CD8-positive, alpha-beta memory T cell (primary cell): Measurements from ENCODE around the gene PIK3R6. TPM values are rescaled to one million over a fixed set of nuclear protein-coding genes. Genes with fewer than 3 reads are reported as not detected.
A peak's percentile ranks its signal among the peaks of the same experiment; 100 is the strongest.
"Not testable (repeated sequence)": the region's sequence is repeated elsewhere in the genome, so short reads cannot be mapped to it uniquely, and the experiment has no call there.

Experiments
- CTCF ChIA-PET: fragments of 350-600 bp; sonication (Branson Sonifier 250); formaldehyde crosslinking; loops from one replicate; lab custom pipeline; 2021; ENCODE audit warnings: antibody characterized with exemption; lab: Charles Lee
- POLR2A ChIA-PET: fragments of 350-600 bp; sonication (Branson Sonifier 250); formaldehyde crosslinking; loops from one replicate; lab custom pipeline; 2021; ENCODE audit warnings: antibody characterized with exemption; lab: Charles Lee
- DNase-seq, 5 donors: peaks; one replicate each; pipeline versions ENCODE4 v3.0.0 to v3.0.0-alpha.2; 2020 to 2022; ENCODE audit warnings: mixed read lengths in 1 of 5
- H3K27ac ChIP-seq: one replicate; pipeline ENCODE4 v1.7.0; 2013; ENCODE audit warnings: low read depth, mild to moderate bottlenecking, low read length, moderate library complexity
- H3K27me3 ChIP-seq: 2 replicates; pipeline ENCODE4 v1.7.0; 2013; ENCODE audit warnings: low read length, mild to moderate bottlenecking; ENCODE audit not compliant: insufficient read depth, poor library complexity, severe bottlenecking
- H3K36me3 ChIP-seq: 2 replicates; pipeline ENCODE4 v1.7.0; 2013; ENCODE audit warnings: mild to moderate bottlenecking, low read length, moderate library complexity; ENCODE audit not compliant: insufficient read depth
- H3K4me1 ChIP-seq: 2 replicates; pipeline ENCODE4 v1.7.0; 2013; ENCODE audit warnings: mild to moderate bottlenecking, low read length, moderate library complexity; ENCODE audit not compliant: insufficient read depth
- H3K4me3 ChIP-seq: 2 replicates; pipeline ENCODE4 v1.7.0; 2013; ENCODE audit warnings: mild to moderate bottlenecking, low read length
- H3K9me3 ChIP-seq: 2 replicates; pipeline ENCODE4 v1.7.0; 2013; ENCODE audit warnings: mild to moderate bottlenecking, low read length
- H3K27ac Mint-ChIP-seq, 8 donors: one replicate each; pipeline ENCODE4 v1.8.0; 2020 to 2021; ENCODE audit warnings: mixed read lengths in 8 of 8, mild to moderate bottlenecking in 6 of 8, inconsistent platforms in 3 of 8, moderate library complexity in 3 of 8
- H3K27me3 Mint-ChIP-seq, 2 donors: one replicate each; pipeline ENCODE4 v1.8.0; 2020 to 2021; ENCODE audit warnings: mixed read lengths in 2 of 2, mild to moderate bottlenecking in 1 of 2, moderate library complexity in 1 of 2
- H3K36me3 Mint-ChIP-seq, 3 donors: one replicate each; pipeline ENCODE4 v1.8.0; 2020 to 2021; ENCODE audit warnings: mixed read lengths in 3 of 3, inconsistent platforms in 1 of 3, mild to moderate bottlenecking in 1 of 3
- H3K4me1 Mint-ChIP-seq, 3 donors: one replicate each; pipeline ENCODE4 v1.8.0; 2020 to 2021; ENCODE audit warnings: mixed read lengths in 3 of 3, inconsistent platforms in 1 of 3, mild to moderate bottlenecking in 1 of 3
- H3K4me3 Mint-ChIP-seq, 7 donors: one replicate each; pipeline ENCODE4 v1.8.0; 2020 to 2021; ENCODE audit warnings: mixed read lengths in 7 of 7, mild to moderate bottlenecking in 6 of 7, moderate library complexity in 4 of 7, inconsistent platforms in 2 of 7
- H3K9me3 Mint-ChIP-seq, 5 donors: one replicate each; pipeline ENCODE4 v1.8.0; 2020 to 2022; ENCODE audit warnings: mixed read lengths in 5 of 5, mild to moderate bottlenecking in 3 of 5, moderate library complexity in 2 of 5, inconsistent platforms in 1 of 5
- polyA plus RNA-seq: library from polyadenylated mRNA; unstranded; fragments of 300-500 nt; fragmentation: Illumina TruSeq; gene quantifications from one replicate; pipeline ENCODE4 v1.2.3, GENCODE V29; 2021
- total RNA-seq, 2 experiments: library from RNA; stranded (reverse); gene quantifications; one replicate each; pipeline ENCODE4 v1.2.3, GENCODE V29; 2021

The PIK3R6 gene
- total and polyA plus RNA-seq, 3 experiments from 2014 or later: 0.18 to 0.61 (median 0.35) TPM

DNA sequence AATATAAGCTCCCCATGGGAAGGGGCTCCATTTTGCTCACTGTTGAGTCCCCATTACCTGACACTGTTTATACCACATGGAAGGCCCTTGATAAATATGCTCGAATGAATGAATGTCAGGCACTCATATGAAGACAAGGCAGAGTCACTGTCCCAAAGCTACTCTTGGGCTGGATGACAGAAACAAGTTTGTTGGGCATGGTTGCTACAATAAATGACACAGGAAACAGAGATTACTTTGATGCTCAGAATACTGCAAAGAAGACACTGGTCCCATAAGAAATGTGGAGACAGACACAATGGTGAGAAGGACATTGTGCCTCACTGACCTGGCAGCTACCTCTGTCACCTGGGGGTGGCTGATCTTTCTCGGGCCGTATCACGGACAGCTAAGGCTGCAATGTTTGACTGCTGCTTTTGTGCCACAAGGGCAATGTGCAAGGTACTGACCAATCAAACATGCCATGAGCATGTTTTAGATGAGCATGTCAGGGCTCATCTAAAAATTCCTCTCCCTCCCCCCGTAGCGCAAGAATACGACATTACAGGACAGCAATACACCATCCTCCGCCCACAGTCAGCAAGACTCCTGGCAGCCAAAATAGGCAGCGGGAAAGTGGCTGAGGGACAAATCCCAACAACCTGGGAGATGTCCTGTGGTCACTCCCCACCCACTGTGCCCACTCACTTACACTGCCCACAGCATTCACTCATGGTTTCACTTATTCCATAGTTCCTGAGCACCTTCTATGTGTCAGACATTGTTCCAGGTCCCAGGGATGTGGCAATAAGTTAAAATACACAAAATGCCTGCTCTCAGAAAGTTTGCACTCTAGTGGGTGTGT is 5.0 kb downstream of the PIK3R6 start:
- Histone ChIP-seq H3K4me1 (peaks cover 24% of the 10 kb centered on the region), H3K36me3 (no peaks in the 10 kb centered on the region), H3K9me3 (no peaks in the 10 kb centered on the region), H3K27me3 (no peaks in the 10 kb centered on the region), H3K4me3 (no peak overlapping the region), H3K27ac (no peak overlapping the region)
- peak overlapping the region in 5 of 8 donors; percentile 2 to 61 (median 14) for H3K27ac Mint-ChIP-seq
- H3K4me3 Mint-ChIP-seq: no peak overlapping the region
- H3K27me3 Mint-ChIP-seq: no peaks in the 10 kb centered on the region
- H3K9me3 Mint-ChIP-seq: no peaks in the 10 kb centered on the region
- H3K36me3 Mint-ChIP-seq: peaks cover 0 to 2% (median 0%) of the 10 kb centered on the region in 3 donors
- no peak for DNase-seq
- peaks cover 31 to 43% (median 32%) of the 10 kb centered on the region in 3 donors for H3K4me1 Mint-ChIP-seq
- CTCF ChIA-PET: no interaction called here
- POLR2A ChIA-PET: no interaction called here

DNA sequence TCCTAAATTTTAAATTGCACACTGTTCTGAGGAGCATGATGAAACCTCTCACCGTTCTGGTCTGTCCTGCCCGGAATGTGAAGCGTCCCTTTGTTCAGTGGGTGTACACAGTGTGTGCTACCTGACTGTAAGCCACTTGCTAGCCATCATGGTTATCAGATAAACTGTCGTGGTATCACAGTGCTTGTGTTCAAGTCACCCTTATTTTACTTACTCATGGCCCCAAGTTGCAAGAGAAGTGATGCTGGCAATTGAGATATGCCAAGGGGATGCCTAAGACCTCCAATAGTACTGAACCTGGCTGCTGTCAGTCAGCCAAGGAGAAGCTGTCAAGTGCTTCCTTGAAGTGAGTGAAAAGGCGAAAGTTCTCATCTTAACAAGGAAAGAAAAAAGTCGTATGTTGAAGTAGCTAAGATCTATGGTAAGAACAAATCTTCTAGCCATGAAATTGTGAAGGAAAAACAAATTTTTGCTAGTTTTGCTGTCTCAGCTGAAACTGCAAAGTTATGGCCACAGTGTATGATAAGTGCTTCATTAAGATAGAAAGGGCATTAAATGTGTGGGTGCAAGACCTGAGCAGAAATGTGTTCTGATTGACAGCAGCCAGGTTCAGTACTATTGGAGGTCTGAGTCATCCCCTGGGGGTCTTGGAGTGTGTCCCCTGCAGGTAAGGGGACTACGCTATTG is 5.8 kb downstream of the PIK3R6 start:
- Mint-ChIP-seq H3K36me3 (peaks cover 0 to 2% (median 0%) of the 10 kb centered on the region in 3 donors), H3K4me1 (peaks cover 26 to 43% (median 28%) of the 10 kb centered on the region in 3 donors), H3K4me3 (peak overlapping the region in 3 of 7 donors; percentile 13 to 27 (median 23)), H3K9me3 (no peaks in the 10 kb centered on the region), H3K27me3 (no peaks in the 10 kb centered on the region), H3K27ac (peak overlapping the region in 4 of 8 donors; percentile 0 to 77 (median 58))
- H3K27ac ChIP-seq: no peak overlapping the region
- DNase-seq: no peak
- POLR2A ChIA-PET: no interaction called here
- H3K4me1 ChIP-seq: peaks cover 20% of the 10 kb centered on the region
- H3K9me3 ChIP-seq: no peaks in the 10 kb centered on the region
- H3K36me3 ChIP-seq: no peaks in the 10 kb centered on the region
- no peaks in the 10 kb centered on the region for H3K27me3 ChIP-seq
- no peak overlapping the region for H3K4me3 ChIP-seq
- CTCF ChIA-PET: no interaction called here

DNA sequence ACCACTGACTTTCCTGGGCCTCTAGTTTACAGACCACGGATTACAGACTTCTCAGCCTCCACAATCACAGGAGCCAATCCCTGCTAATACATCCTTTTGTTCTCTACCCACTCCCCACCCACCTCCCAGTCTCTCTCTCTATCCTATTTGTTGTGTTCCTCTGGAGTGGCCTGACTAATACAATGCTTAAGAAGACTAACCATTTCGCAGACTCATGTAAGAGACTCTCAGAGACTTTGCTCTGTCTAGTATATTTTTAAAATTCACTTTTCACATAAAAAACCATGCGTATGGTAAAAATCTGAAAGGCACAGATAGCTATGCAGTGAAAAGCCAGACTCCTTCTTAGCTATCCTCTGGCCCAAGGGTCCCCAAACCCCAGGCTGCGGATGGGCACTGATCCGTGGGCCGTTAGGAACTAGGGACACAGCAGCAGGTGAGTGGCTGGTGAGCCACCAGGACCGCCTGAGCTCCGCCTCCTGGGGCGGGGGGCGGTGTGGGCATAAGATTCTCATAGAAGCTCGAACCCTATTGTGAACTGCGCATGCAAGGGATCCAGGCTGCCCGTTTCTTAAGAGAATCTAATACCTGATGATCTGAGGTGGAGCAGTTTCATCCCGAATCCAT is 7.6 kb downstream of the PIK3R6 start:
- H3K9me3 ChIP-seq: no peaks in the 10 kb centered on the region
- H3K4me1 Mint-ChIP-seq: peaks cover 26 to 51% (median 28%) of the 10 kb centered on the region in 3 donors
- POLR2A ChIA-PET: no interaction called here

DNA sequence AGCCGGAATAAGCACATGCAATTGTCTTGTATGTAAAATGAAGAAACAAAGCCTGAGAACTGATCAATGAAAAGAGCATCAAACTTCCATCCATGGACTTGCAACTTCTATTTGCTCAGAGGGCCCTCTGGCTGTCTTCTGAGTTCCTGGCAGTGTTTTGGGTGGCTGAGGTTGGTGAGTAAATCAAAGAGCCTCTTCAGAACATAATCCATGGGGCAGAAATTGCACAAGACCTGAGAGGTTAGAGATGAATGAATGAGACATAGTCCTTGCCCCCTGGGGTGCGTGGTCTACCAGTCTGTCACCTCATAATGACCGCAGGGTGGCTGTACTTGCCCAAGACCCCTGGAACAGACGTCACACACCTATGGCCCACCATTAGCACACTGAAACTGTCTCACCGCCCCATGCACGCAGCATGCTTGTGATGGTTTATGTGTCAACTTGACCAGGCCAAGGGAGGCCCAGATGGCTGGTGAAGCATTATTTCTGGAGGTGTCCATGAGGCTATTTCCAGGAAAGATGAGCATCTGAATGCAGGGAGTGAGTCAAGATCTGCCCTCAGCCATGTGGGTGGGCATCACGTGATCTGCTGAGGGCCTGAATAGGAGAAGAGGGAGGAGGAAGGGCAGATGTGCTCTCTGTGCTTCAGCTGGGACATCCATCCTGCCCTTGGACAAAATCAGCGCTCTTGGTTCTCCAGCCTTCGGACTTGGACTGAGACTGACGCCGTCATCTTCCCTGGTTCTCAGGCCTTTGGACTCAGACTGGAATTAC is 8.3 kb downstream of the PIK3R6 start:
- H3K36me3 Mint-ChIP-seq: no peaks in the 10 kb centered on the region
- no peak overlapping the region for H3K4me3 ChIP-seq
- ChIA-PET CTCF (no interaction called here), POLR2A (no interaction called here)
- H3K27ac ChIP-seq: no peak overlapping the region
- H3K4me3 Mint-ChIP-seq: no peak overlapping the region
- H3K27me3 Mint-ChIP-seq: no peaks in the 10 kb centered on the region
- no peaks in the 10 kb centered on the region for H3K9me3 ChIP-seq
- peak overlapping the region in 6 of 8 donors; percentile 19 to 78 (median 56) for H3K27ac Mint-ChIP-seq
- no peaks in the 10 kb centered on the region for H3K36me3 ChIP-seq
- no peaks in the 10 kb centered on the region for H3K9me3 Mint-ChIP-seq
- DNase-seq: no peak
- no peaks in the 10 kb centered on the region for H3K27me3 ChIP-seq
- H3K4me1 Mint-ChIP-seq: peaks cover 26 to 51% (median 28%) of the 10 kb centered on the region in 3 donors
- peaks cover 20% of the 10 kb centered on the region for H3K4me1 ChIP-seq

More for the DNA sequence above, 7.6 kb downstream of the PIK3R6 start:
- Mint-ChIP-seq H3K9me3 (no peaks in the 10 kb centered on the region), H3K36me3 (peaks cover 0 to 2% (median 0%) of the 10 kb centered on the region in 3 donors), H3K4me3 (no peak overlapping the region), H3K27ac (peak overlapping the region in 1 of 8 donors; percentile 37), H3K27me3 (no peaks in the 10 kb centered on the region)
- Histone ChIP-seq H3K36me3 (no peaks in the 10 kb centered on the region), H3K4me1 (peaks cover 20% of the 10 kb centered on the region), H3K27ac (no peak overlapping the region), H3K4me3 (no peak overlapping the region), H3K27me3 (no peaks in the 10 kb centered on the region)
- no peak for DNase-seq
- CTCF ChIA-PET: no interaction called here

DNA sequence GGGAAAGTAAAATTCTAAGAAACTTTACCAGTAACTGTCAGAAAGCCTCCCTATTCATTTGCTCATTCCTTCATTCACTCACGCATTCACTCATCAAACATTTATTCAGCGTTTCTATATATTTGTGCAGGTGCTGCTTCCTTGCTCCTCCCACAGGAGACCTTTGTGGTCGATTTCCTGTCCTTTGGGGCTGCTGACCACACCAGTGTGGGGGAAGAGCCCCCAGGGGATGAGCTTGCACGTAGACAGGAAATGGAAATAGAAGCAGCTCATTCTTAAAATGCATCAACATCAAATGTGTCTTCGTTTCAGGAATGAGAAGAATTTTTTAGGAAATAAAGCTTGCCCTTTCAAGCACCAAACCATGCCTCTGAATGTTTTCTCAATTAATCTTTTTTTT is 9.6 kb downstream of the PIK3R6 start:
- Histone ChIP-seq H3K27ac (no peak overlapping the region), H3K27me3 (no peaks in the 10 kb centered on the region), H3K36me3 (no peaks in the 10 kb centered on the region), H3K4me1 (peaks cover 20% of the 10 kb centered on the region), H3K4me3 (no peak overlapping the region), H3K9me3 (no peaks in the 10 kb centered on the region)
- H3K4me3 Mint-ChIP-seq: peak overlapping the region in 6 of 7 donors; percentile 12 to 87 (median 80)
- H3K27ac Mint-ChIP-seq: peak overlapping the region in 2 of 8 donors; percentile 77 to 88
- ChIA-PET POLR2A (interaction anchor here (0.6 kb wide), 1 partner anchor 41 kb away, joined by 3 read pairs; no protein-coding TSS in a partner anchor), CTCF (interaction anchor here (0.7 kb wide), 1 partner anchor 36 kb away, joined by 5 read pairs; no protein-coding TSS in a partner anchor)
- peak in 2 of 5 donors; percentile 17 to 29 for DNase-seq
- H3K4me1 Mint-ChIP-seq: peaks cover 26 to 51% (median 28%) of the 10 kb centered on the region in 3 donors
- H3K36me3 Mint-ChIP-seq: no peaks in the 10 kb centered on the region
- H3K27me3 Mint-ChIP-seq: no peaks in the 10 kb centered on the region
- H3K9me3 Mint-ChIP-seq: no peaks in the 10 kb centered on the region

DNA sequence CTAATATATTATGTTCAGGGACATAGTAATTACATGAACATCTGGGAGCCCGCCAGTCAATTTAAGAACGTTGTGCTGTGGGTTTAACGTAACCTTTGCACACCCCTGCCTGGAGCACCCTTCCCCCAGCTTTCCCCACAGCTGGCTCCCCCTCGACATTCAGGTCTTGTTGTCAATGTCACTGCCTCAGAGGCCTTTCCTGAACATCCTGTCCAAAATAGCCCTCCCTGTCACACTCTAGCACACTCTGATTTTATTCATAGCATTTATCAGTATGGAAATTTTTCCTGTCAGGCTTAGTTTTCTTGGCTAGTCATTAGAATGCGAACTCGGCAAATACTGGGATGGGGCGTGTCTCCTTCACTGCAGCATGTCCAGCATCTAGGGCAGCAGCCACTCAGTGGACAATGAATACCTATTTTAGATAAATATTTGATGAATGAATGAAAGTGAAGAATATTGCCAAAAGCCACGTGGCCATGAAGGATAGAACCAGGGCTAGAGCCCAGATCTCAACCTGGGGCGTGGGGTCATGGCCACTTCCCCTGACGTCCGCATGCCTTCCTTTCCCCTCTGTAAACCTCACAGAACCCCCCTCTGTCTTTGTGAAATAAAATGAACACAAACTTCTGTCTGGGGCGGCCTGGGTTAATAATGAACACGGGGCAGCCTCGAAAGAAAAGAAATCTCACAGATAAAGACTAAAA is 10.5 kb downstream of the PIK3R6 start:
- H3K4me1 ChIP-seq: peaks cover 14% of the 10 kb centered on the region
- Mint-ChIP-seq H3K4me3 (peak overlapping the region in 3 of 7 donors; percentile 8 to 67 (median 56)), H3K36me3 (no peaks in the 10 kb centered on the region), H3K27me3 (no peaks in the 10 kb centered on the region), H3K27ac (peak overlapping the region in 2 of 8 donors; percentile 11 to 89), H3K9me3 (no peaks in the 10 kb centered on the region), H3K4me1 (peaks cover 19 to 43% (median 20%) of the 10 kb centered on the region in 3 donors)
- no peaks in the 10 kb centered on the region for H3K27me3 ChIP-seq
- H3K27ac ChIP-seq: no peak overlapping the region
- no peak for DNase-seq
- no peaks in the 10 kb centered on the region for H3K9me3 ChIP-seq
- CTCF ChIA-PET: no interaction called here
- no peak overlapping the region for H3K4me3 ChIP-seq
- POLR2A ChIA-PET: no interaction called here
- no peaks in the 10 kb centered on the region for H3K36me3 ChIP-seq

DNA sequence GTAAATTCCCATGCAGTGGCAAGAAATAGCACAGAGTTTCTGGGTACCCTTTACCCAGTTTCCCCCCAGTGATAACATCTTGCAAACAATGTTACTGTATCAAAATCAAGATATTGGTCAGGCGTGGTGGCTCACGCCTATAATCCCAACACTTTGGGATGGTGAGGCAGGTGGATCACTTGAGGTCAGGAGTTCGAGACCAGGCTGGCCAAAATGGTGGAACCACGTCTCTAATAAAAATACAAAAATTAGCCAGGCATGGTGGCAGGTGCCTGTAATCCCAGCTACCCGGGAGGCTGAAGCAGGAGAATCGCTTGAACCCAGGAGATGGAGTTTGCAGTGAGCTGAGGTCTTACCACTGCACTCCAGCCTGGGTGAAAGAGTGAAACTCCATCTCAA is 11.3 kb downstream of the PIK3R6 start:
- H3K27me3 ChIP-seq, H3K4me1 ChIP-seq, DNase-seq, H3K36me3 Mint-ChIP-seq, H3K27me3 Mint-ChIP-seq, POLR2A ChIA-PET, H3K9me3 ChIP-seq, H3K9me3 Mint-ChIP-seq, H3K27ac ChIP-seq, CTCF ChIA-PET, H3K27ac Mint-ChIP-seq, H3K36me3 ChIP-seq, H3K4me3 ChIP-seq: not testable (repeated sequence)
- H3K4me3 Mint-ChIP-seq: peak overlapping the region in 5 of 7 donors; percentile 13 to 56 (median 43)
- H3K4me1 Mint-ChIP-seq: peaks cover 12 to 35% (median 12%) of the 10 kb centered on the region in 3 donors
